H1 (cell line): ENCODE measurements around the gene OR2T27. TPM values are rescaled to one million over a fixed set of nuclear protein-coding genes. Genes with fewer than 3 reads are reported as not detected.
"Not testable (repeated sequence)": the region's sequence is repeated elsewhere in the genome, so short reads cannot be mapped to it uniquely, and the experiment has no call there.

Source experiments
- CTCF ChIA-PET: fragments of 300-600 bp; sonication (Branson Sonifier 250); formaldehyde crosslinking; loops from one replicate; lab custom pipeline; 2021; ENCODE audit not compliant: partially characterized antibody; lab: Charles Lee
- POLR2A ChIA-PET: fragments of 300-600 bp; sonication (Branson Sonifier 250); formaldehyde crosslinking; loops from one replicate; lab custom pipeline; 2021; ENCODE audit warnings: inconsistent platforms; ENCODE audit not compliant: partially characterized antibody; lab: Charles Lee
- DNase-seq, 2 experiments: peaks; one replicate each; pipeline versions ENCODE4 v3.0.0 to v3.0.0-alpha.2; 2010 to 2022; ENCODE audit warnings: low spot score in 2 of 2, low read depth in 1 of 2, mixed read lengths in 1 of 2
- FAIRE-seq: peaks from 2 replicates; lab custom pipeline; 2011; peaks lifted over from hg19 to GRCh38; lab: Jason Lieb, UNC
- H2AFZ ChIP-seq: 2 replicates; pipeline ENCODE4 v1.8.1; 2012; ENCODE audit warnings: low read length, inconsistent platforms
- H2AK5ac ChIP-seq: 2 replicates; pipeline ENCODE4 v1.6.1; 2013; ENCODE audit warnings: low read depth, low read length
- H2BK120ac ChIP-seq: replicated peaks from 2 replicates; pipeline ENCODE3; 2013; ENCODE audit warnings: low read depth, low read length, inconsistent platforms
- H2BK12ac ChIP-seq: 2 replicates; pipeline ENCODE4 v1.6.1; 2013; ENCODE audit warnings: low read depth, low read length
- H2BK15ac ChIP-seq: 2 replicates; pipeline ENCODE4 v1.6.1; 2013; ENCODE audit warnings: low read length
- H2BK20ac ChIP-seq: 2 replicates; pipeline ENCODE4 v1.6.1; 2013; ENCODE audit warnings: low read length
- H2BK5ac ChIP-seq: 2 replicates; pipeline ENCODE4 v1.6.1; 2013; ENCODE audit warnings: low read depth, low read length
- H3K14ac ChIP-seq: 2 replicates; pipeline ENCODE4 v1.6.1; 2013; ENCODE audit warnings: inconsistent platforms; ENCODE audit not compliant: insufficient read length
- H3K18ac ChIP-seq: 2 replicates; pipeline ENCODE4 v1.6.1; 2013; ENCODE audit warnings: low read length; ENCODE audit errors: extremely low read depth
- H3K23ac ChIP-seq: 2 replicates; pipeline ENCODE4 v1.6.1; 2013; ENCODE audit warnings: inconsistent platforms; ENCODE audit not compliant: insufficient read length
- H3K23me2 ChIP-seq: 2 replicates; pipeline ENCODE4 v1.6.1; 2013; ENCODE audit warnings: low read depth, low read length
- H3K27ac ChIP-seq: 2 replicates; pipeline ENCODE4 v1.6.1; 2011; ENCODE audit warnings: low read depth, low read length, inconsistent platforms
- H3K27me3 ChIP-seq, 4 experiments: replicated peaks in 1 of 4; 1 replicate in 1 of 4; 2 replicates in 3 of 4; pipeline versions ENCODE4 v1.6.1 to v1.8.1; 2011 to 2013; ENCODE audit warnings: low read length in 3 of 4, mild to moderate bottlenecking in 3 of 4, inconsistent platforms in 2 of 4, mixed read lengths in 2 of 4, moderate library complexity in 1 of 4; ENCODE audit not compliant: control insufficient read depth in 3 of 4, insufficient read depth in 3 of 4; ENCODE audit errors: extremely low read depth in 1 of 4
- H3K36me3 ChIP-seq, 4 experiments: 2 replicates each; pipeline versions ENCODE4 v1.6.1 to v1.8.1; 2011 to 2013; ENCODE audit warnings: mild to moderate bottlenecking in 4 of 4, low read length in 3 of 4, moderate library complexity in 2 of 4, control low read depth in 1 of 4, inconsistent platforms in 1 of 4; ENCODE audit not compliant: insufficient read depth in 4 of 4, control insufficient read depth in 2 of 4
- H3K4ac ChIP-seq: replicated peaks from 2 replicates; pipeline ENCODE3; 2013; ENCODE audit warnings: low read length, low read depth, mixed read lengths, inconsistent platforms; ENCODE audit not compliant: insufficient read length
- H3K4me1 ChIP-seq, 4 experiments: replicated peaks in 1 of 4; 1 replicate in 1 of 4; 2 replicates in 3 of 4; pipeline versions ENCODE4 v1.6.1 to v1.8.1; 2011 to 2013; ENCODE audit warnings: low read length in 3 of 4, inconsistent platforms in 2 of 4, mixed read lengths in 1 of 4; ENCODE audit not compliant: insufficient read depth in 4 of 4, control insufficient read depth in 3 of 4
- H3K4me2 ChIP-seq, 2 experiments: 2 replicates each; pipeline versions ENCODE4 v1.6.1 to v1.8.1; 2011 to 2013; ENCODE audit warnings: low read depth in 2 of 2, low read length in 2 of 2, control low read depth in 1 of 2, inconsistent platforms in 1 of 2, mild to moderate bottlenecking in 1 of 2; ENCODE audit not compliant: insufficient read depth in 1 of 2
- H3K4me3 ChIP-seq, 4 experiments: fragments of 200-600, 300-600 bp in 1 of 4; sonication (generic), shearing (Covaris generic), sonication (Bioruptor Twin) in 1 of 4; 2 replicates each; pipeline versions ENCODE4 v1.5.1 to v1.8.1; 2011 to 2016; ENCODE audit warnings: low read length in 4 of 4, low read depth in 3 of 4, control low read depth in 2 of 4, inconsistent platforms in 2 of 4, mild to moderate bottlenecking in 2 of 4, mixed read lengths in 1 of 4, moderate library complexity in 1 of 4; ENCODE audit not compliant: insufficient read depth in 2 of 4; ENCODE audit errors: extremely low read depth in 1 of 4
- H3K56ac ChIP-seq: replicated peaks from 2 replicates; pipeline ENCODE3; 2013; ENCODE audit warnings: low read depth, mild to moderate bottlenecking, mixed read lengths, low read length, inconsistent platforms; ENCODE audit not compliant: insufficient read length
- H3K79me1 ChIP-seq: 2 replicates; pipeline ENCODE4 v1.6.1; 2013; ENCODE audit warnings: low read depth, low read length, control low read depth
- H3K79me2 ChIP-seq, 2 experiments: 2 replicates each; pipeline versions ENCODE4 v1.6.1 to v1.8.1; 2012 to 2013; ENCODE audit warnings: low read length in 2 of 2, mild to moderate bottlenecking in 2 of 2, inconsistent platforms in 1 of 2; ENCODE audit not compliant: insufficient read depth in 2 of 2, control insufficient read depth in 1 of 2
- H3K9ac ChIP-seq, 4 experiments: replicated peaks in 1 of 4; 1 replicate in 1 of 4; 2 replicates in 3 of 4; pipeline versions ENCODE4 v1.6.1 to v1.8.1; 2011 to 2013; ENCODE audit warnings: low read depth in 3 of 4, low read length in 3 of 4, control low read depth in 2 of 4, mild to moderate bottlenecking in 2 of 4, moderate library complexity in 2 of 4, inconsistent platforms in 1 of 4; ENCODE audit errors: extremely low read depth in 1 of 4
- H3K9me3 ChIP-seq, 2 experiments: 2 replicates each; pipeline versions ENCODE4 v1.6.1 to v1.8.1; 2012 to 2013; ENCODE audit warnings: mild to moderate bottlenecking in 2 of 2, moderate library complexity in 2 of 2, control low read depth in 1 of 2, inconsistent platforms in 1 of 2, low read depth in 1 of 2, low read length in 1 of 2, mixed read lengths in 1 of 2; ENCODE audit not compliant: insufficient read depth in 2 of 2
- H4K20me1 ChIP-seq, 2 experiments: replicated peaks in 1 of 2; 2 replicates each; pipeline versions ENCODE3 to v1.8.1; 2011 to 2013; ENCODE audit warnings: inconsistent platforms in 2 of 2, low read length in 2 of 2, mild to moderate bottlenecking in 1 of 2; ENCODE audit not compliant: insufficient read depth in 2 of 2, control insufficient read depth in 1 of 2
- H4K5ac ChIP-seq: 2 replicates; pipeline ENCODE4 v1.6.1; 2013; ENCODE audit warnings: low read length, low read depth, mixed read lengths, inconsistent platforms; ENCODE audit not compliant: insufficient read length
- H4K8ac ChIP-seq: 2 replicates; pipeline ENCODE4 v1.8.0; 2013; ENCODE audit warnings: mild to moderate bottlenecking, moderate library complexity, low read length, inconsistent platforms; ENCODE audit not compliant: insufficient read depth; ENCODE audit errors: extremely low read depth
- H4K91ac ChIP-seq: replicated peaks from 2 replicates; pipeline ENCODE3; 2013; ENCODE audit warnings: low read length, mixed read lengths, inconsistent platforms; ENCODE audit not compliant: insufficient read length
- WGBS, 2 experiments: shearing (Covaris generic) in 1 of 2; methylation state at CpG; one replicate each; pipeline versions ENCODE4 v1.1.6 to v1.1.7; 2013 to 2015; ENCODE audit warnings: low lambda C conversion rate in 2 of 2, mixed read lengths in 2 of 2, inconsistent platforms in 1 of 2, low coverage in 1 of 2, missing lambda C conversion rate in 1 of 2; ENCODE audit not compliant: insufficient replicate concordance in 2 of 2, insufficient coverage in 1 of 2, insufficient read length in 1 of 2; ENCODE audit errors: extremely low coverage in 1 of 2, missing lambda C conversion rate in 1 of 2; 5-methylcytosine and 5-hydroxymethylcytosine counted together
- polyA plus RNA-seq, 7 experiments: library from polyadenylated mRNA; depleted of rRNA in 3 of 7; stranded (reverse) in 5 of 7; unstranded in 2 of 7; fragments of >200 nt in 5 of 7; fragments of 200-250 nt in 2 of 7; gene quantifications; 1 replicate in 5 of 7; 2 replicates in 1 of 7; 4 replicates in 1 of 7; pipeline versions ENCODE4 v1.2.1 to v1.2.3, GENCODE V29; 2011 to 2013; ENCODE audit warnings: missing spikeins in 2 of 7, mixed read lengths in 2 of 7
- total RNA-seq: library from RNA; stranded (reverse); fragmentation: NEBNext Ultra II Directional; extraction: Animal tissue kit (Norgen Biotek cat#: 25700); gene quantifications from 2 replicates; pipeline ENCODE4 v1.2.1, GENCODE V29; 2021

The OR2T27 gene
- total and polyA plus RNA-seq, 2 of the 8 experiments (the other 6 are each of a cell fraction or from before 2014, with no cell fraction given) = not detected

DNA sequence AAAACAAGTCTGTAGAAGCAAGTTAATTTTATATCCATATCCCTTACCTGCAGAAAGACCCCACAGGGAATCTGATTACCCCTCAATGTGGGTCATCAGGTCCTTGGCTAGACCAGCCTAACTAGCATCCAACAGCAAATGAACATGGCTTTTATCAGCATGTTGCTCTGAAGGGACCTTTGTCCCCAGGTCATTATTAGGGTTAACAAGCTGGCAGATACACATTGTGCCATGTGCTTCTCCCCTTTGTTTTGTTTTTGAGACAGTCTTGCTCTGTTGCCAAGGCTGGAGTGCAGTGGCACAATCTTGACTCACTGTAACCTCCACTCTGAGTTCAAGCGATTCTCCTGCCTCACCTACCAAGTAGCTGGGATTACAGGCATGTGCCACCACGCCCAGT is 20.3 kb downstream of the OR2T27 start, which contains the start of gene OR2T11:
Gene OR2T11 (minus strand): TSS at position 101 of the 400 bp plus-strand sequence. CDS start 7,963 bp downstream, outside the sequence.
- H2BK20ac ChIP-seq, H2BK12ac ChIP-seq: not testable (repeated sequence)

More for the DNA sequence above, 20.3 kb downstream of the OR2T27 start, which contains the start of gene OR2T11:
- H3K56ac ChIP-seq, H2BK5ac ChIP-seq, H3K27me3 ChIP-seq, H4K91ac ChIP-seq, POLR2A ChIA-PET, H3K79me2 ChIP-seq, H3K4me3 ChIP-seq, H3K23me2 ChIP-seq, H3K4ac ChIP-seq, H3K4me1 ChIP-seq, CTCF ChIA-PET, H3K79me1 ChIP-seq, H2BK15ac ChIP-seq, H4K5ac ChIP-seq, DNase-seq, H3K23ac ChIP-seq, FAIRE-seq, H4K20me1 ChIP-seq, H3K36me3 ChIP-seq, H2BK120ac ChIP-seq, H3K4me2 ChIP-seq, H3K9ac ChIP-seq, H3K27ac ChIP-seq, H2AFZ ChIP-seq, H2AK5ac ChIP-seq, H4K8ac ChIP-seq, H3K18ac ChIP-seq, H3K14ac ChIP-seq: not testable (repeated sequence)
- no CpG with 5 or more reads among the region's 2 CpGs for WGBS, 2 experiments
- H3K9me3 ChIP-seq = peaks cover 15 to 19% of the 10 kb centered on the region in 2 experiments
